ENCODE measurements around the gene MACROH2A2.
"Not testable (repeated sequence)": the region's sequence is repeated elsewhere in the genome, so short reads cannot be mapped to it uniquely, and the experiment has no call there.

Gene MACROH2A2

DNA sequence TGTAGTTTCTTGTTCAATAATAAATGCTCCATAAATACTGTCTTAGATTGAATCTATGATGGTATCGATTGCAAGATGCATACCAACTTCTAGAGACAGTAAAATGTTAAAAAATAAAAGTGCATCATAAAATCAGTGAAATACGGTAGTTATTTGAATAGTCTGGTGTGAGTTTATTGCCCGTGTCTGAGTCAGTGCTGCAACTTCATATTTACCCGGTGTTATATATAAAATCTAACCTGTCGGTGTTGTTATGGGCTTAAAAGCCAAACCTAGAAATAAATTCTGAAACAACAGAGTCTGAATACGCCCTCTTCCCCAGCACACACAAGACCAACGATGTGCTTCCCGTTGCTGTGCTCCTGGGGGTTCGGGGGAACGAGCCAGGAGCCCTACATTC, 16.3 kb downstream of the MACROH2A2 start:
- no peak for DNase-seq (ENCODE audit: low spot score)

DNA sequence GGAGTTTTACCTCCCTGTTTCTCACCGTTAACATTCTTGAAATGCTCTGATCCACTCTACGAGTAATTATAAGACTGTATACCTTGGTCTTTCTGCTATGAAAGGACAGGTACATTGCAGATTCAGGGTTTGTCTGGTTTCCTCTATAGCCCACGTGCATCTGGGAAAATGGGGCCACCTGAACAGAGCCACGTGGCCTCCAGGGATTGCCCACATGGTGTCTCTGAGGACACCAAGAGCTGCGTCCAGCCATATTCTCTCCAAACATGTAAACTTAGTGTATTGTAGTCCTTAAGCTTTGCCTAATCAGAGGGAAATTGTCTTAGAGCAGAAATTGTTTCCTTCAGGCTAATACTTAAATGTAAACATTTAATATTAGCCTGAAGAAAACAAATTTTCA, 16.7 kb downstream of the MACROH2A2 start:
- no peak for DNase-seq (ENCODE audit: low spot score)

DNA sequence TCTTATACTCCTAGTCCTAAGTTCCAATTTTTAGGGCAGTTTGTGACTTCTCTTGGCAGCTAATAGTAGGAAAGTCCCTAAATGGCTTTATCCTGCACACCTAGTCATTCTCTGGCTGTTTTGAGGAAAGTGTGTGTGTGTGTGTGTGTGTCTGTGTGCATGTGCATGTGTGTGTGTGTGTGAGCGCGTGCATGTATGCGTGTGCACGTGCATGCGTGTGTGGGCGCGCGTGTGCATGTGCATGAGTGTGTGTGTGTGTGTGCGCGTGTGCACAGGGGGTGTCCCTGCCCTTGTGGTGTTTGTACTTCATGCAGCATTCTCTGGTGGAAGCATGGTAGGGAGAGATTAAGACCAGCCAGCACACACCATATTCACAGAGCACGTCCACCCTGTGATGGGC, 18.2 kb downstream of the MACROH2A2 start:
- DNase-seq (ENCODE audit: low spot score), result no peak

DNA sequence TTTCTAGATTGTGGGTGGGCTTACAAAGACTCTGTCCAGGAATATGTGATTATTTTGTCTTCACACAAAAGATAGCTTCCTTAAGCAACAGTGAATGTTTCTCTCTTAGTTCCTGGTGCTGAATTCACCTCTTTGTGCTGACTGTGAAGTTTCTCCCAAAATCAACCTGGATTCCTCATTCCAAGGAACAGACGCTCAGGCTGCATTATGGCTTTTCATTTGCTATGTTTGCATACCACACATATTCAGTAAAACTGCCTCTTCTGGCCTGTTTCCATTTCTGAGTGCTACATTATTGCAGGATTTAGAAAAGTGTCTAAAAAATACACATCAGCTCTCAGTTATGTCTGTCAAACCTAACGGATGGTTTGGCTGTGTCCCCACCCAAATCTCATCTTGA, 21.5 kb downstream of the MACROH2A2 start:
- DNase-seq (ENCODE audit: low spot score), result no peak

DNA sequence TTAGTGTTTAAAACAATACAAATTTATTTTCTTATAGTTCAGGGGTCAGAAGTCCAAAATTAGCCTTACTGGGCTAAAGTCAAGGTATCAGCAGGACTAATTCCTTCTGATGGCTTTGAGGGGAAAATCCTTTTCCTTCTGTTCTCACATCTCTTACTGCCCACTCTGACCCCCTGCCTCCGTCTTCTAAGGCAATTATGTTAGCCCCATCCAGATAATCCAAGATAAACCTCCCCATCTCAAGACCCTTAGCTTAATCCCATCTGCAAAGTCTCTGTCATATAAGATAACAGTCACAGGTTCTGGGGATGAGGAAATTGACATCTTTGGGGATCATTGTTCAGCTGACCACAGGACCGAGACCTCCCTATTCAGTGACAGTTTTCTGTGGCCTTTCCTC, 22.3 kb downstream of the MACROH2A2 start:
- DNase-seq (ENCODE audit: low spot score), result no peak

DNA sequence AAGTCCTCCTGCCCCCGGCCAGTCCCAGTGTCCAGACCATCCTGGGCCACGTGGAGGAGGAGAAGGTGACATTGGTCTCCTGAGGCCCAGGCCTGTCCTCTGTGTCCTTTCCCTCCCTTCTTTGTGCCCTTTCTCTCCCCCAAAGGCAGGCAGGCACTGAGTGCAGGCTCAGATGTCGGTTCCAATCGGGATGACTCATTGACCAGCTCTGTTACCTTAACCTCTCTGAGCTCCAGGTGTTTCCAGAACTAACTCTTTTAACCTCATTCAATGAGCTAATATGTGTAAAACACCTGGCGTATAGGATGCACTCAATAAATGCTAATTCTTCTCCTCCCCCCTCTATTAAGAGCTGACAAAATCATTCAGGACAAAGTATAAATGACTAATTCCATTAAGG, 25.7 kb downstream of the MACROH2A2 start:
- no peak for DNase-seq (ENCODE audit: low spot score)

DNA sequence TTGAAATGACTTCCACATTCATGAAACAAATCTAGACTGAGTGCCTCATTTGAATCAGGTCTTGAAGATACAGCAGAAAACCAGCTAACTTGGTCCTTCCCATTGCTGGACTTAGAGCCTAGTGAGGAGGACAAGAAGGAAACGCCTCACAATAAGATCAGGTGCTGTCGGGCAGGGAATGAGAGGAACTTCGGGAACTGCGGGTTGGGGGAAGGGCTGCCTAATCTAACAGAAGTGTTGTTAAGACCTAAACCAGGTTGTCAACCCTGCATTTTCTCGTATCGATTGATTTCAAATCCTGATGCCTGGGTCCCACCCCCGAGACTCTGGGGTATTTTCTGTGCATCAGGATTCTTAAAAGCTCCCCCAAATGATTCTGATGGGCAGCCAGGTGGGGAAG, 26.3 kb downstream of the MACROH2A2 start:
- DNase-seq (ENCODE audit: low spot score), result no peak

DNA sequence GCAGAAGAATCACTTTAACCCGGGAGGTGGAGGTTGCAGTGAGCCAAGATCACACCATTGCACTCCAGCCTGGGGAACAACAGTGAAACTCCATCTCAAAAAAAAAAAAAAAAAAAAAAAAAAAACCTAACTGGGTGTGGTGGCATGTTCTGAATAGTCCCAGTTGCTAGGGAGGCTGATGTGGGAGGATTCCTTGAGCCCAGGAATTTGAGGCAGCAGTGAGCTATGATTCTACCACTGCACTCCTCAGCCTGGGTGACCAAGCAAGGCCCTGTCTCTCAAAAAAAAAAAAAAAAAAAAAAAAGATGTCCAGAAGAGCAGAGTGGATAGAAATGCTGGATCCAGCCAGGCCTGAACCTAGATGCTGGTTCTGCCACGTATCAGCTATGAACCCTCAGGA, 28.1 kb downstream of the MACROH2A2 start:
- not testable (repeated sequence) for DNase-seq (ENCODE audit: low spot score)

DNA sequence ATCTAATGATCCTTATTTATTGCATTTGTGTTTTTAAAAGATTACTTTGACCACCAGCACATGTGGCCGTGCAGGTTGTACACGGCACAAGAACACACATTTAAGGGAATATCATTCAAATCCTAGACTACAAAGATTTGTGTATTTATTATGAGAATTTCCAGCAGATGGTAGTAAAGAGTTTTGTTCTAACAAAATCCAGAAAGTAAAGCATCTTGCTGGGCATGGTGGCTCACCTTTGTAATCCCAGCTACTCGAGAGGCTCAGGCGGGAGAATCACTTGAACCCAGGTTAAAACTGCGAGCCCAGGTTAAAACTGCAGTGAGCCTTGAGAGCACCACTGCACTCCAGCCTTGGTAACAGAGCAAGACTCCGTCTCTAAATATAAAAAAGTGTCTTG, 31.5 kb downstream of the MACROH2A2 start:
- no peak for DNase-seq (ENCODE audit: low spot score)

DNA sequence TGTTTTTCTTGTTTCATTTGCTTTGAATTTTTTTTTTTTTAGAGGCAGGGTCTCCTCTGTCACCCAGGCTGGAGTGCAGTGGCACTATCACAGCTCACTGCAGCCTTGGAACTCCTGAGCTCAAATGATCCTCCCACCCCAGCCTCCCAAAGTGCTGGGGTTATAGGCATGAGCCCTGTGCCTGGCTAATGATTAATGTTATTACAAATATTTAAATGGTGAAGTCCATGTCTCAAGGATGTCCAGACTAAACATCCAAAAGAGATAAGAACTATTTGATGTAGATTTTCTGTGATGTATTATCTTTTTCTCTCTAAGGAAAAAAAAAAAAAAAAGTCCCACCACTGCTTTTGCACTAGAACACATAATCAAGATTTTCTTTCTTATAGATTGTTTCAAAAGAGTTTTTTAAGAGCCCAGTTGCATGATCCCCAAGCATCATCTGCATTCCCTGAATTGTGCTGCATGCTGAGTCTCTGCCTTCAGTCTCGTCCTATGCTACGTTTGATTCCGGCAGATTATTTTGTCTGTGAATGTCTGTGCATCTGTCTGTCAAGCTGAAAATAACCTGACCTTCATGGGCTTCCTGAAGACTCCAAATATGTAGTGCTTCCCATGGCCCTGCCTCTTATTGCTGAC, 33.4 kb downstream of the MACROH2A2 start:
- no peak for DNase-seq (ENCODE audit: low spot score)

DNA sequence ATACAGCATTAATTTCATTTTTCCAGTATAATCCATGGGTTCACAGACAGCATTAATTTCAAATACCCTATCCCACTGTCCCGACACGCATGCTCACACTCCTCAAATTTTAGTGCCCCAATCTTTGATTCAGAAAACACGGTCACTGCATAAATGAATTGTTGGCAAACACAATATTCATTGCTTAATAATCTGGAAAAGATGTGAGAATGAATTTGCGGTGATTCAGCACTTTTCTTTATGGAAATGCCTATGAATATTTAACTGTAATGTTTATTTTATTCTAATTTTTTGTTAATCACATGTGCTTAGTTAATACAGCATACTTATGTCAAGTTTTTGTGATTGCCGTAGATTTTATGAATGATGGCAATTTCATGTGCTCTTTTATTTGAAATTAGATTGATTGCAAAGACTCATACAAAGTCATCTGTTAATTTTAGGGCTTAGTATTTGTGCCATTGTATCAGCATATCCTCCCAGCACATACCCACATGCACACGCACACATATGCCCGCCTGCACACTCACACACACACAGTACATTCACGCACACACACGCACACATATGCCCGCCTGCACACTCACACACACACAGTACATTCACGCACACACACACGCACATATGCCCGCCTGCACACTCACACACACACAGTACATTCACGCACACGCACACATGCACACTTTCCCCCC, 35.1 kb downstream of the MACROH2A2 start:
- no peak for DNase-seq (ENCODE audit: low spot score)

DNA sequence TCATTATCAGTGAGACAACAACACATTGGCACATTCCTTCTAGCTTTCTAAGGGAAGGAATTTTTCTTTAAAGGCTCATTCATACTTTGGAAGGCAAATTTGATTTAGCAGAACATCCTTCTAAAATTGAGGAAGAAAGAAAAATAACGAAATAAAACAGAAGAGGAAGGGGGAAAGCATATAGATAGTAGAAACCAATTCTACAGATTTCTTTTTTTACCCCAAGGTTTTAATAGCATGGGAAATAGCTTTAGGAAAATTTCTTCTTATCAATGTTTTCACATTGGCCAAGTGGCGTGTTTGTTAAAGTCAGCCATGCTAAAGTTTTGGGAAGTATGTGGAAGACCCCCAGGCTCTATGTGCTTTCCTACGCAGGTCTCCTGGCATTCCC, 35.7 kb downstream of the MACROH2A2 start:
- DNase-seq (ENCODE audit: low spot score), result no peak

DNA sequence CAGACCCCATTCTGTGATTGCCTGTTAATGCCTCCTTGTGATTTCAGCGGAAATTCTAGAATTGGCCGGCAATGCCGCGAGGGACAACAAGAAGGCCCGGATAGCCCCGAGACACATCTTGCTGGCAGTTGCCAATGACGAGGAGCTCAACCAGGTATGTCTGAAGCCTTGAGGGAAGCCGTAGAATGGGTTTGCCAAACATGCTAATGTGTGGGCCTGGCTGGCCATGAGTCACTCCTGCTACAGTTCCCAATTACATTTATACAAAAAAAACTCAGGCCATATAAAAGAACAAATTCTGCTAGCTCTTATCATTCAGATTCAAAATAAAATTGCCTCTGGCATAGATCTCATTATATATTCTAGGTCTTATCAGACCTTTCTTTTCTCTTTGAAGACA, 37.4 kb downstream of the MACROH2A2 start:
- DNase-seq (ENCODE audit: low spot score), result no peak

DNA sequence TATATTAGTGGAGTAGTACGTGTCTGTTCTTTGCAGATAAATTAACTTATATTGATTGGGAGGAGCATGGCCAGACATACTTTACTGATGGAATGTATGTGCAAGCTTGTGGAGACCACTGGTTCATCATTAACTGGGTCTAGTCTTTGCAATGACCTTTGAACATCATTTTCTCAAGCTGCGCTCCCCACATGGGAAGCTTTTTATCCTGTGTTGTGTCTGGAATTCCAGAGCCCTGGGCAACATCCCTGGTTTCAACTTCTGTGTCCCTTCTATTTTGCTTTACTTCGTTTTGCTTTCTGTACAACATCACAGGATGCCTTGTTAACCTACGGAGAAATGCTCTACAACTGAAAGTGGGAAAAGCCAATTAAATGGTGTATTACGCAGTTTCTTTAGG, 38.3 kb downstream of the MACROH2A2 start:
- DNase-seq (ENCODE audit: low spot score), result no peak

DNA sequence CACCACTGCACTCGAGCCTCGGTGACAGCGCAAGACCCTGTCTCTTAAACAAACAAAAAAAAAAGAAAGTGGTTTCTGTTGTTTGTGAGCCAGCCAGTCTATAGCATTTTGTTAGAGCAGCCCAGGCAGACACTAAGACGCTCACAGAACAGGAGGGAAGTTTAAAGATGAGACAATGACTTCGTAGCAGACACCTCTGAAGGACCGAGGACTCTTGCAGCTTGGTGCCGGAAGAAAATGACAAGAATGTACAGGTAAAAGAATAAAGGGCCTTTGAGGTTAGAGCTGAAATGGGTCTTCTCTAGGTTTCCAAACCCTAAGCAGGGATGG, 39.7 kb downstream of the MACROH2A2 start:
- no peak for DNase-seq (ENCODE audit: low spot score)

DNA sequence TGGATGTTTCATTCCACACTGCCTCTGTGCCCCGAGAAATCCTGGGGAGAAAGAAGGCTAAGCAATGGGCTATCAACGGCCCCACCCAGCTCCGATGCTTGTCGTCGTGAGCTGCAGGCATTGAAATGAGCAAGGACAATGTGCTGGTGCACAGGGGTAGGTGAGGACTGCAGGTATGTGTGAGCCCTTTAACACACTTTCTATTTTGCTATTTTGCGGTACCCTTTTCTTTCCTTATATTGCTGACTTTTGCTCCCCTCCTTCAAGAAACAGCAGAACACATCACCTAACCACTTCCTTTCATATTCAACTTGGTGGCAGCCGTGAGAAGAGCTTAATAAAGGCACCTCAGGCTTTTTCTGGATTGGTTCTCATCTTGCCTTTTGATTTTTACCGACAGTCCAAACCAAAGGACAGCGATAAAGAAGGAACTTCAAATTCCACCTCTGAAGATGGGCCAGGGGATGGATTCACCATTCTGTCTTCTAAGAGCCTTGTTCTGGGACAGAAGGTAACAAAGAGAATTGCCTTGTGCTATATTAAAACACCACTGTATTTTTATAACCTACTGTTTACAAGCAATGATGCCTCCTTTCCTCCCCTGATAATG, 40.8 kb downstream of the MACROH2A2 start:
- DNase-seq (ENCODE audit: low spot score), result no peak

DNA sequence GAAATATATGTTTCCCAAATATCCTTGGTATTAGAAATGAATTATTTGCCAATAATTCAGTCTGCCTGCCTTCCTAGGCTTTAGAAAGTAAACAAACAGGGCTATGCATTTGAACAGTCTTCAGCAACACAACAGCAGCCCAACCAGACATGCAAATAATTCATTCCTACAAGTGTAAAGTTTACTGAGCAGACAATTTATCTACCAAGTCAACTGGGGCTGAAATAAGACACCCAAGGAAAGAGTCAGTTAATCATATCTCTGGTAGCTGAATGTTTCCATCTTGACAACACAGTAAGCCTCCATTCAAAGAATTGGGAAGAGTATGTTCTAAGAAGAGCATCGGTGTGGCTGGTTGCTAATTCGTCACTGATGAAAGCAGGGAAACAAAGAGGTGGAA, 41.6 kb downstream of the MACROH2A2 start:
- DNase-seq (ENCODE audit: low spot score), result no peak

DNA sequence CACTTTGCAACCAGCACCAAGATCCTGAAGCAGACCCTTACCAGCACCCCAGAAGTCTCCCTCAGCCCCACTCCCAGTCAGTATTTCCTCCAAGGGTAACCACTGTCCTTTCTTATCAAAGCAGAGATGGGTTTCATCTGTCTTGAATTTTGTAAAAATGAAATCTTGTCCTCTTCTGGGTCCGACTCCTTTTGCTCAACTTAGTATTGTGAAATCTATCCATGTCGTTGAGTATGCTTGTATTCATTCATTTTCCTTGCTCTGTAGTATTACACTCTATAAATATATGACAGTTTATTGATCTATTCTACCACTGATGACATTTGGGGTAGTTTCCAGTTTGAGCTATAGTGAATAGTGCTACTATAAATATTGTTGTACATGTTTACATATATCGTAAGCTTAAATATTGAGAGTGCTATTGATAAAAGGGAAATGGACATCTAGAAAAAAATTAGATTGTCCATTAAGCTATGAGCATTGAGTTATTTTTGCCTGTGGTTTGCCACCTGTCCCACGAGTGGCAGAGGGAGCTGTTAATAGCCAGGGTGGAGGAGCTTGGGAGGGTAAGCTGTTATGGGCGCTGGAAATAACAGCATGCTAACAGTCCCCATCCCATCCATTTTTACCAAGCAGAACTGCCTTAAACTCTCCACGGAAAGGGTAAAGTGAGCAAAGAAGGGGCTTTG, 43.5 kb downstream of the MACROH2A2 start:
- DNase-seq (ENCODE audit: low spot score), result no peak

DNA sequence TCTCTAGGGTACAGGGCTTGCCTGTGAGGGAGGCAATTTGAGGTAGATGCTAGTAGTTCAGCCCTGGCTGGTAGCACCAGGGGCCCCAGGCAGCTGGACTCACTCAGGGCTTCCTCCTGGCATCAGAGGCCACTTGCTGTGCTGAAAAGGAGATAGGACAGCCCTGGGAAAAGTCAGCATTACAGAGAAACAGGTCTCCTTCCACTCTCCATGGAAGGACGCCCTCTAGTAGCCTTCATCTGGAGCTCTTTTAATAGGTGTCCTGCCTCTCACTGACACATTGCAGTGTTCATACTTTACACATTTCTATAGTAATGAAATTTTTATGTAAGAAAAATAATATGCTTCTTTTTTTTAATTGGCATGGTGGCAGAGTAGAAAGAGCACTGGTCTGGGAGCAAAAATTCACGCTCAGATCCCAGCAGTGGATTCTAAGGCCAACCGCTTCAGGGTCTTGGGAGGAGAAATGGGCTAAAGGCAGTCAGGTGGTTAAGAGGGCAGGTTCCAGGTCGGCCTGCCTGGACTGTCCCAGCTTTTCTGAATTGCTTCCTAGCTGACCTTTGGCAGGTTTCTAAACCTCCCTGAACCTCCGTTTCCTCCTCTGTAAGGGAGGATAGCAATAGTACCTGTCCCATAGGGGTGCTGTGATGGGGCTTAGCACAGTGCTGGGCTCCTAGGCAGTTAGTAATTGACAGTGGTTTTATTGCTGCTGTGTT, 44.2 kb downstream of the MACROH2A2 start:
- DNase-seq (ENCODE audit: low spot score), result no peak

DNA sequence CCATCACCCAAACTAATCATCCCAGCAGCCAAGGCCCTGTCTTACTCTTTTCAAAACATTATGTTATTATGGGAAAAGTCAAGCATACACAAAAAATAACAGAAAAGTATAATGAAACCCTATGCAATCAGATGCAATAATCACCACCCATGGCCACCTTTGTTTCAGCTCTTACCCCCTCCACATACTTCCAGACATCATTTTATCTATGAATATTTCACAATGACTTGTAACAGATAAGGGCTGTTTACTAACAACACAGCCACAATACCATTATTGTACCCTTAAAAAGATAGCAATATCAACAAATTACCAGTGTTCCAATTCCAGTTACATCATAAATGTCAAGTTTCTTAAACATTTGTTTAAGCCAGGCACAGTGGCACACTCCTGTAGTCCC, 44.8 kb downstream of the MACROH2A2 start:
- no peak for DNase-seq (ENCODE audit: low spot score)

DNA sequence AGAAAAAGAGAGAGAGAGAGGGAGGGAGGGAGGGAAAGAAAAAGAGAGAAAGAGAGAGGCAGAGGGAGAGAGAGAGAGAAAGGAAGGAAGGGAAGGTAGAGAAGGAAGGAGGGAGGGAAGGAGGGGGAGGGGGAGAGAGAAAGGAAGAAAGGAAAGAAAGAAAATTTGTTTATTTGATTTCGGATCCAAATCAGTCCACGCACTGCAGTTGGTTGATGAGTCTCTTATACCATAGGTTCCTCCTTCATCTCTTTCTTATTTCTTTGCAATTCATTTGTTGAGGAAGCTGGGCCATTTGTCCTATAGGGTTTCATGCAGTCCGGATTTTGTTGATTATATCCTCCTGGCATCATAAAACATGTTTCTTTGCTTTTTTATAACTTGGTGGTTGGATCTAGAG, 45.6 kb downstream of the MACROH2A2 start:
- no peak for DNase-seq (ENCODE audit: low spot score)

DNA sequence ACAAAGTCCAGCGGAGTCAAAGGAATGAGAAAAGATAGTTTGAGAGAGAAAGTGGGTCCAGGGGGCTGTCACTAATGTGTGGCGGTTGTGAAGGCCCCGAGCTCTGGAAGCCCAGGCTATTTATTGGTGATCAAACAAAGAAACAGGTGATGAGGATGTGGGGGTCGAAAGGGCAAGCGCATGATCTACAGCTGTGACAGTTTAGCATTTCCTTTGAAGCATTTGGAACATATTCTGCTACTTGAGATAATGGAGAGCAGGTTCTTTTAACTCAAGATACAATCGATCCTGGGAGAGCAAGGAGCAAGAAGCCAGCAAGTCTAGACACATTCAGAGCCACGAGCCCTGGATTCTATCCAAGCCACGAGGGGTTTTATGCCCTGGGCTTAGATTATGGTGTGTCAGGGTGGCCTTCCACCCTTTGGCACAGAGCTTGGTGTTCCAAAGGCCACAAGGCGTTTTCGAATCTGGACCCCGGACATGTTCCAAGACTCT, 48.5 kb downstream of the MACROH2A2 start:
- DNase-seq (ENCODE audit: low spot score), result not testable (repeated sequence)
